GM12892 (cell line): ENCODE data around the gene COL11A2.

Source experiments
- POLR2A ChIP-seq: IDR thresholded peaks from 2 replicates; pipeline ENCODE4 v1.6.1; 2011; ENCODE audit warnings: low read depth, low read length, control low read depth
- POLR2AphosphoS5 ChIP-seq: IDR thresholded peaks from 2 replicates; pipeline ENCODE4 v1.6.1; 2011; ENCODE audit warnings: low read depth, low read length, control low read depth

DNA sequence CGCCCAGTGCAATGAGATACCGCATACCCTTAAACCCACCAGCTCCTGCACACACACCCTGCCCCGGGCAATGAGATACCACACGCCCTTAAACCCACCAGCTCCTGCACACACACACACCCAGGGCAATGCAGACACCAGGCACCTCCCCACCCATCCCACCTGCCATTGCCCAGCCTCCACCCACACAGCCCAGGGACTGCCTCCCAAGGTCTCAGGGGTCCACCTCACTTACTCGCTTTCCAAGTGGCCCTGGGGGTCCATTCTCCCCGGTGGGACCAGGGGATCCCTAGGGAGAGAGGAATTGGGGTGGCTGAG, 24.0 kb downstream of the COL11A2 start:
- TF ChIP-seq POLR2A: no peak
- TF ChIP-seq POLR2AphosphoS5: no peak
